NCI-H69 (cell line): Measurements from ENCODE around the gene GFOD1.
A peak's percentile ranks its signal among the peaks of the same experiment; 100 is the strongest.
"Not testable (repeated sequence)": the region's sequence is repeated elsewhere in the genome, so short reads cannot be mapped to it uniquely, and the experiment has no call there.

Source experiments
- DNase-seq: peaks from one replicate; lab custom pipeline; 2025; lab: John Stamatoyannopoulos, UW

GFOD1 gene

DNA sequence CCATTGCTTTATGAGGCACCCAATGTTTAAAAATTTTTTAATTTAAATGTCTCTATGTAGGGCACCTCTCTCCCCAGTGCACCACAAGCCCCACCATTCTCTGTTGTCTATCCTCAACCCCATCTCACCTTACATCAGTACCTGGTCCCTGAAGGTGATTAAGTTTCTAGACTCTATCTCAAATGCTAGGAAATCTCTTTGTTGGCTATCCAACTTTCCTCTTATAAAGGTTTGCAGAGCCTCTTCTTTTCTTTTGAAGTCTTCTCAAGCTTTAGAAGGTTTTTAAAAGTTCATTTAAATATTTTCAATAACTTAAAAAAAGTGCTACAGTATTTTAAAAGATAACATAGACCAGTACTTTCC lies 82.5 kb downstream of the GFOD1 start:
- no peak for DNase-seq

DNA sequence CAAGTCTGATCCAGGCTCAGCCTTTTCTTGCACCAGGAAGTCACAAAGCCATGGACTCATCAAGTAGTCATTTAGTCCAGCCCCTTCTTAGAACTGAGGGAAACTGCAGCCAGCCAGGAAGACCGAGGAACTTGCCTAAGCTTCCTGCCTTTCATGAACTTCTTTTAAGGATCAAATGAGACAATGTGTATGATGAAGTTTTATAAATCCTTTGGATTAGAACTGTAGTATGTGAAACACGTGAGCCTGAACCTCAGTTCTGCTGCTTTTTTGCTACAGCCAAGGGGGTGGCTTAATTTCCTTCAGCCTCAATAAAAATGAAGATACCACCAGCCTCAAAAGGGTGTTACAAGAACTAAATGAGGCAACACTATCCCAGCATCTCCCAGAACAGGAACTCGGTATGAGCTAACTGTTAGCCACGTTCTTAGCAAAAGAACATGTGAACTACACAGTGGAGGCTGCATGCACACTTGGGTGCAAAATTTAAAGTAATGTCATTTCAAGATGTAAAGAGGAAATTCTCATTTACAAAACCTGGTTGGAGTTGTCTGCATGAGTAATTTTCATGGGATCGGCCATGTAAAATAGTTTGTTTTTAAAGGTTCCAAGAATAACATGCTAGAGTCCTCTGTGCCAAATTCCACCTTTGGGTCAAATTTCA lies 83.0 kb downstream of the GFOD1 start:
- DNase-seq = no peak

DNA sequence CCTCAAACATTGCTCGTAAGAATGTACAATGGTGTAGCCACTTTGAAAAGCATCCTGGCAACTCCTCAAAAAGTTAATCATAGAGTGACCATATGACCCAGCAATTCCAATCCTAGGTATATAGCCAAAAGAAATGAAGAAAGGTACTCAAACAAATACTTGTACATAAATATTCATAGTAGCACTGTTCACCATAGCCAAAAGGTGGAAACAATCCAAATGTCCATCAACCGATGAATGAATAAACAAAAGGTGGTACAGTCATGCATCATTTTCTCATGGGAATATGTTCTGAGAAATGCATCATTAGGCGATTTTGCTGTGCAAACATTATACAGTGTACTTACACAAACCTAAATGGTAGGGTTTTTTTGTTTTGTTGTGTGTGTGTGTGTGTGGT lies 84.7 kb downstream of the GFOD1 start:
- peak; percentile 59 for DNase-seq

DNA sequence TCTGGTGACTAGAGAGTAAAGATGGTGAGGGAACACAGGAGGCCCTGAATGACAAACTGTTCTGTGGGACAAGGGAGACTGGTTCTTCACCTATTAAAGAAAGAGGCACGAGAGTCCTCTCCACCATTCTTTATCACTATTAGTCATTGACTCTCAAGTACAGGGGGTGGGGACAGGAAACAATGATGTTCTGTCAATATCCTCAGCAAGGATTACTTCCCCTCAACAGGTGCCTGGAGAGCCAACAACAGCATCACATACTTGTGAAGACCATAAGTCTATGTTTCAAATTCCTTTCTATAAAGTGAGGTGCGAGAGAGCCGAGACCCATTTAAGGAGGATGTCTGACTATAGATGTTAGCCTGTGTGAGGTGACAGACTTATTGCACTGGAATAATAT lies 86.6 kb downstream of the GFOD1 start:
- no peak for DNase-seq

DNA sequence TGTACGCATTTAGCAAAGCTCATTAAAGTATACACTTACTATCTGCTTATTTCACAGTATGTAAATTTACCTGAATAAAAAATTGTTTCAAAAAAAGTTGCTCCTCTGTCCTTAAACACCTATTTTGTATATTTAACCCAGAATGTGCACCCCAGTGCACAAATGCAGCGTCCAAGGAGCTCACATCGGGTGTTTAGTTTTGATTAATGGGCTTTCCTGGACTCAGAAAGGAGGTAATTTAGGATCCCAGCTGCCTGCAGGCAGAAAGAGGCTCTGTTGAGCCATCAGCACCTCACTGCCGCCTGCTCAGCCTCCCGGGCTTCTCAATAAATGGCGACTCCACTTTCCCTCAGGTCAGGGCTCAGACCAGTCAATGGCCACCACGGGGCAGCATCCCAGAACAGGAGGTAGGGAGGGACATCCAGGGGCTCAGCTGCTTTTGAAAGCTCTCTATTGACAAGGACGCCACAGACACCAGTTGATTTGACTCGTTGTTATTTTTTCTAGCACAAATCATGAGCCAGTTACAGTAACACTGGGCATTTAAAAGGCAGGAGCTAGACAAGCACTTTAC lies 88.9 kb downstream of the GFOD1 start:
- peak; percentile 90 for DNase-seq

DNA sequence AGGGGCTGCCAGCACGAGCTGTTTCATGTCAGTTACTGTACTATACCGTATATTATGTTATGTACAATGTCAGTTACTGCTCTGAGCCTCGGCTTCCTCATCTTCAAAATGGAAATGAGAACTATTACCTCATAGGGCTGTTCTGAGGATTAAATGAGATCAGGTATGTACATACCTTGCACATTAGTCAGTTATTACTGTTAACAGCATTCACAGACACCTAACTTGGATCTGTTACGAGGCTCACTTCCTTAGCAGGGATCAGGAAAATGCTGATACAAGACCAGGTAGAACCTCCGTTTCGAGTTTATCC lies 89.4 kb downstream of the GFOD1 start:
- peak; percentile 40 for DNase-seq

DNA sequence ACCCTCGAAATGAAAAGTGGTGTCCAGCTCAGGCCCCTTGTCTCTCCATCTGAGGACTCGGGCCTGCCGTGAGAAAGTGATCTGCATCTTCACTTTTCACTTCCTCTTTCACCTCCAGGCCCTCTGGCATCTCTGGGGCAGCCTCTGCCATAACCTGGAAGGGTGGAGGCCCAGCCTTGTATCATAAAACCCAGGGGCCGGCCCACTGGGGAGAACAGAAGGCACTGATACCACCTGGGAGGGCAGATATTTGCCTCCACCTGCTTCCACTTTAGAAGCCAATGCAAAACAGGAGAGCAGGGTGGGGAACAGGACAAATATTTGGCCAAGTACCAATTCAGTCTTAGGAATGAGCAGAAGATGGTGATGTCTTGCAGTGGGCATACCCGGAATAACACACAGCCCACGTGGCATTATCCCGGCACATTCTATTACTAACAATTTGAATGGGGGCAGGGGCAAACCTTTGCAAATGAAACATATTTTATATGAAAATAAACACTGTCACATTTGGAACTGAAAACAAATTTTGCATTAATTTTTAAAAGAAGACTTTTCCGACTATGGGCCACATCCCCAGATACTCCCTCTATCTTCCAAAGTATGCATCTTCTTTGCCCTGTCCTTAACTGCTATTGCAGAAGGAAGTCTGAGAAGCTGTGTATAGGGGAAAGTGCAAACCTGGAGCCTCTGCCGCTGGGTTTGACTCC lies 89.9 kb downstream of the GFOD1 start:
- peak; percentile 87 for DNase-seq

DNA sequence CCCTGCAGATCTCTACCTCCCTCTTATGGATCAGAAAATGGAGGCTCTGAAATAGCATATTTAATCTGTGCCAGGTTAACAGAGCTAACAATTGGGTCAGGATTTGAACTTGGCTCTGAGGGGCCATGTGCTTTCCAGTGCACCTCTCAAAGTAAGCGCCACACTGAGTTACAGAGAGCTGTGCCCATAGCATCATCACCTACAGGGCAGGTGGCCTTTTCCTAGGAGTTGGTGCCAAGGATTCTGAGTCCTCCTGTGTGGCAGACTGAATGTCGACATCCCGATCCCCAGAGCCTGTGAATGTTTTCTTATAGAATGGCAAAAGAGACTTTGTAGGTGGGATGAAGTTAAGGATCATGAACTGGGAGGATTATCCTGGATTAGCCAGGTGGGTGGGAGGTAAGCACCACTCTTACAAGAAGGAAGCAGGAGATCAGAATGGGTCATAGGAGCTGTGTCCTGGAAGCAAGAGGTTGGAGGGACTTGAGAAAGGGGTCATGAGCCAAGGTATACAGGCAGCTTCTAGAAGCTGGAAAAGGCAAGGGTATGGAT lies 91.1 kb downstream of the GFOD1 start:
- no peak for DNase-seq

DNA sequence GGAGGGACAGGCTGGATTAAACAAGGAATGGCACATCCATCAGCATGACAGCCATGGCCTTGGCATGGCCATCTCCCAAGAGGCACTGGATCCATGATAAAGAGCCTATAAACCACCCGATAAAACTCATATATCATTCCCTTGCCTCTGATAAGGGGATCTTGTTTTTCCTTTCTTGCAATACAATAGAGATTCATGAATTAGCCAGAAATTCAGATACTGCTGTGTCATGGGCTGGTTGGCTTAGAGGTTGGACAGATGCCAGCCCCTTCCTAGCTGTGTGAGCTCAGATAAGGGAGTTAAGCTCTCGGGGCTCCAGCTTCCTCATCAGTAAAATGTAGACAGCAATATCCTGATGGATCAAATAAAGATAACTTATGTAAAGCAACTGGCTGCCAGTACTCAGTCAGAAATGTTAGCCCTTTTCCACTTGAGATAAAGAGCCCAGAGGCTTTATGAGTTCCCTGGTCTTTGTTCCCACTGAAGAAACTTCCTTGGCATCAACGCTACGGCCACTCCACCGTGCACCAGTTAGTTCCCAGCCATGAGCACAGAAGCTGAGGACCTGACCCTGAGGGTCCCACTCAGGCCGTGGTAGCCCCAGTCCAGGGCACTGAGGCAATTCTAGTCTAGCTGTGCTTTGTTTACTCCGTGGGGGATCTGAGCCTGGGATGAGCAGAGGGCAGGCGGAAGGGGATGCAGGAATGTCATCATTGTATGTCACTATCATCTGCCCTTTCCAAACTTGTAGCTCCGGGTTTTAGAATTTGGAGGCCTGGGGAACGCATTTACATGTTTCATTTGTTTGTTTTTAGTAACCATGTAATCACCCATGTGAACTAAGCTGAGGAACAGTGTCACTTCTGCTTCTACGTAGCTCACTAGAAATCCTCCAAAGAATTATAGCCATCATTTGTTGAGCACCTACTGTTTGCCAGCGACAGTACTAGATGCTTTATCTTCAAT lies 91.8 kb downstream of the GFOD1 start:
- DNase-seq = peak; percentile 46

DNA sequence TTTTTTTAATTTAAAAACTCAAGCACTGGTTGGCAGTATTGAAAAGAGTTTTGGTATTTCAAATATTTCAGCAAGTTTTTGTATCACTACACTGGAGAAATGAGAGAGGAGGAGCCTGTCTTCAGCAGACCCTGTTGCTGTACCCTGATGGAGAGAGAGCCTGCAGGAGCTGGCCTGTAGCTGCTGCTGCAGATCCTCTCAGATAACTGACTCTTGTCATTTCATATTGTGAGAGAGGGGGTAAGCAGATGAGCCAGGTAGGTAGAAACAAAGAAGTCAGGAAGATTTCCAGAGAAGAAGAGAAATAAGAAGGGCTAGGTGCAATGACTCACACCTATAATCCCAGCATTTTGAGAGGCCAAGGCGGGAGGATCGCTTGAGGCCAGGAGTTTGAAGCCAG lies 94.9 kb downstream of the GFOD1 start:
- DNase-seq = no peak

DNA sequence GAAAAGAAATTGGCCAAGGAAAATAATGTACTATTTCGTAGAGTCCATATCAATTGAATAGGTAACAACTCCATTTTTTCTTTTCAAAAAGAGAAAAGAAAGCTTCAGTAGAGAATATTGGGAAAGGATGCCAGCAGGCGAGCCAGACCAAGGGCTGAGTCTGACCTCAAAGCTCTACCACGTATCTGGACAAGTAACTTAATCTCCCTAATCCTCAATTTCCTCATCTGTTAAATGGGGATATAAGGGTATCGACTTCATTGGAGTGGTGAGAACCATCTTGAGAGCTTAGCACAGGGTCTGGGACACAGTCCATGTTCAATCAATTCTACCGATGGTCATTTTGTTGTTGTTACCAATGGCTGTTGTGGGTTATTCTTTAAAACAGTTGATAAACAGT lies 95.9 kb downstream of the GFOD1 start:
- no peak for DNase-seq

DNA sequence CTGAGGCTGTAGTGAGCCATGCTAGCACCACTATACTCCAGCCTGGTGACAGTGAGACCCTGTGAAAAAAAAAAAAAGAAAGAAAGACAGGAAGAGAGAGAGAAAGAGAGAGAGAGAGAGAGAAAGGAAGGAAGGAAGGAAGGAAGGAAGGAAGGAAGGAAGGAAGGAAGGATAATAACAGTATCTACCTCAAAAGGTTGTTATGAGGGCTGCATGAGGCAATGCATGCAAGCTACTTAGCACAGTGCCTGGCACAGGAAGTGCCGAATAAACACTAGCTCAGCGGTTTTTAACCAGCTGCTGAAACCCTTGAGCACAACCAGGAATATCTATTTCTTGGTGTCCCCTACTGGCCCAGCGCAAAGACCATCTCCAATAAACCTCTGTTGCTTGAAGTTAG lies 96.7 kb downstream of the GFOD1 start:
- no peak for DNase-seq

DNA sequence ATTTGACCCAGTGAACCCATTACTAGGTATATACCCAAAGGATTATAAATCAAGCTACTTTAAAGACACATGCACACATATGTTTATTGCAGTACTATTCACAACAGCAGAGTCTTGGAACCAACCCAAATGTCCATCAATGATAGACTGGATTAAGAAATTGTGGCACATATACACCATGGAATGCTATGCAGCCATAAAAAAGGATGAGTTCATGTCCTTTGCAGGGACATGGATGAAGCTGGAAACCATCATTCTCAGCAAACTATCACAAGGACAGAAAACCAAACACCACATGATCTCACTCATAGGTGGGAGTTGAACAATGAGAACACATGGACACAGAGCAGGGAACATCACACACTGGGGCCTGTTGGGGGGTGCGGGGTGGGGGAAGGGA lies 98.2 kb downstream of the GFOD1 start:
- DNase-seq = not testable (repeated sequence)

DNA sequence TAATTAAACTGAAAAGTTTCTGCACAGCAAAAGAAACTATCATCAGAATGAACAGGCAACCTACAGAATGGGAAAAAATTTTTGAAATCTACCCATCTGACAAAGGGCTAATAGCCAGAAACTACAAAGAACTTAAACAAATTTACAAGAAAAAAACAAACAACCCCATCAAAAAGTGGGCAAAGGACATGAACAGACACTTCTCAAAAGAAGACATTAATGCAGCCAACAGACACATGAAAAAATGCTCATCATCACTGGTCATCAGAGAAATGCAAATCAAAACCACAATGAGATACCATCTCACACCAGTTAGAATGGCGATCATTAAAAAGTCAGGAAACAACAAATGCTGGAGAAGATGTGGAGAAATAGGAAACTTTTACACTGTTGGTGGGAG lies 98.6 kb downstream of the GFOD1 start:
- DNase-seq = not testable (repeated sequence)

DNA sequence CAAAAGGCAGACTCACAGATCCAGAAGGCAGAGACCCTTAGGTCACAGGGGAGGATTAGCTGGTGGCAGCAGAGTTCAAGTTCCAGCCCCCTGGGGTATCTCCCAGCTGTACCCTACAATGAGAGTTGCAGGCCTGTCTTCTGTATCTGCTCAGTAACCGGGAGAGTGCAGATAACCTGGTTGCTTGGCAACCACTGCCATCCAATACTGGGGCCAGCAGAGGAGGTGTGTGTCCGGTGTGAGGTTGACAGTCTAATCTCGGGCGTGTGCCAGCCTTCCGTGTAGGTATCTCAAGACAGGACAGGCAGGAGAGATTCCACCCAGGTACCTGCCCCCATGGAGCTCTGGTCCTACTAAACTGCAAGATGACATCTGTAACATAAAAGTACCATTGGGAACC lies 102.4 kb downstream of the GFOD1 start:
- DNase-seq = peak; percentile 32

DNA sequence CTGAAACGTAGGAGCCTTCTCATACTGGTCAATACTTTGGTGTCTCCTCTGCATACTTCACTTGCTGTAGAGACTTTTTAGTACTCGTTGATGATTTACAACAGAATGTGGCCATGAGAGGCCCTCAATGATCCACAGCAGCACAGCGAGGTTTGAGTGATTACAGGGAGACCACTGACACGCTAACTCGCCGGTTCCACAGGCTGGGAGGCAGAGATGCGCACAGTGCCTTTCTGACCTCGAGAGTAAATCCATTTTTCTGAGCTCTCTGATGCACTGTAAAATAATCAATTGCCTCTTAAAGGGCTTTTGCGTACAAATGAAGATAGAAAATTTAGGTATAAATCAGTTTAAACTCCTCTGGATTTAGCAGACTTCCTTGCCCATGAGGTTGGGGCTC lies 102.9 kb downstream of the GFOD1 start:
- DNase-seq = no peak

DNA sequence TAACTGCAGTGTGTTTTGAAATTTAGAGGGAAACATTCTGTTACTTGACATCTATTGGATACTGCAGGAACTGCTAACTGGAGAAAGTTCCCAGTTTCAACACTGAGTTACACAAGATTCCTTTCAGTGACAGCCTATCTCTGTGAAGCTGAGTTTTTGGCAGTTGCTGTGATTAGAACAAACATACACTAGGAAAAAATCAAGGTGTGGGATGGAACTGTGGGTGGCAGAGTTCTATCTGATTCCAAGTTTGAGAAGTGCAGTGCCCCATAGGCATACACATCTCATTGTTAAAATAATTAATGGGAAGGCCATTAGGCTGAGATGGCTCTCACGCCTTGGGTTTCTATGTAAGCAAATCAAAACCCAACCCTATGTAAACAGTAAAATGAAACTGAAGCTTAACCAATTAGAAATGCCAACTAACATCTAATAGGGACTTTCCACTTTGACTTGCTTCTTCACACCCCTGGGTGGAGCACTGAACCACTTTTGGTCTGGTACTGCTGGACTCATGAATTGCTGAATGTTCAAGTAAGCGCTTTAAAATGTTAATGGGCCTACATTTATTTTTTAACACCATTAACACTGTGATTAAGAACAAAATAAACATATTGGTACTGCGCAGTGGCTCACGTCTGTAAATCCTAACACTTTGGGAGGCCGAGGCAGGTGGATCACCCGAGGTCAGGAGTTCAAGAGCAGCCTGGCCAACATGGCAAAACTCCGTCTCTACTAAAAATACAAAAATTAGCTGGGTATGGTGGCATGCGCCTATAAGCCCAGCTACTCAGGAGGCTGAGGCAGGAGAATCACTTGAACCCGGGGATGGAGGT lies 103.9 kb downstream of the GFOD1 start:
- peak; percentile 89 for DNase-seq

DNA sequence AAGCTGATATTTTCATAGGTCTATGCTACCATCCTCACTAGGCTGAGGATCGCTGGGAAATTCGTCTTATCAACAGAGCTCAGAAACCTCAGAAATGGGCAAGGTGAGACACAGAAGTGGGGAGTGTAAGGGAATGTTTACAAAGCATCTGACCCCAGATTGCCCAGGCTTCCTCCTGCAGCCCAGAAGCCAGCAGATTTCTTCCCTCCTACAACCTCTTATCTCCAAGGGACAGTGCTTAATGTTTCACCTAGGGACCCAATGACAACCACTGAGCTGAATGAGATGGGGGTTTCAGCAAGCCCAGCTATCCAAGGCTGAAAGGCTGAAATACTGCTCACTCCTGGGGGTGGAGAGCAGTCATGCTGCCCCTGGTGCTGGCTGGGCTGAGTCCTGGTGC lies 106.6 kb downstream of the GFOD1 start:
- DNase-seq = no peak

DNA sequence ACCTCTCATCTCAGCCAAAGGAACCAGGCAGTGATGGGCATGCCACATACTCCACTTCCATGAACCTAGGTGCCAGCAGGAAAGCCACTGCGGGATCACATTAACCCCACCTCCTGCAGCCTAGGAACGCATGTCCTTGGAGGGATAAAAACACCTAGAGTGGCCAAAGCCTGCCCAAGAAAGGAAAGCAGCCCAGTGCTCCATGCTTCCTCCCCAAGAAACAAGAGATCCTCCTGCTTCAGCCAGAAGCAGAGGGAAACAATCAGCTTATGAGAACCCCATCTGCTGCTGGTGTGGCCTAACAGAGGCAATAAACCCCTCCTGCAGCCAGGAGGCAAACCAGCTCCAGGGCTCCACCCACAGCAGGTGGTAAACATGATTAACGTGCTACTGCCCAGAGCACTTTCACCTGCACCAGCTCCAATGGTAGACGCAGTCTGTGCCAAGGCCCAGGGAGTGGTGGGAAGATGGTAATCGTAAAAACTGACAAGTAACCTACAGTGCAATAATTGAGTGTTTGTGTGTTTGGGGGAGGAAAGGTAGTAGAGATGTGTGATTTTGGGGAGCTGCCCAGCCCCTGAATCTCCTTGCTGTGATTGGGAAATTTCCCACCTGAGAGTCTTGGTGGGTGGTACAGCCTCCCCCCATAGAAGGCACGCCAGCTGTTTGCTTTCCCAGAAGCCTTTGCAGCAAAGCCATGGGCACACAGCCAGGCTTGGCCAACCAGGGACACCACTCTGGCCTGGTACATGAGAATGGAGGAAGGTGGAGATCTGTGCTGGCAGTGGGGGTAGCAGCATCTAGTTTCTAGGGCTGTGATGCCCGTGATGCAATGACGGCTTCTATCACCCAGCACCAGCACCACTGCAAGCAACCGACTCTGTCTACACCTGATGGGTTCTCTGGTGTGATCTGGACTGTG lies 108.5 kb downstream of the GFOD1 start:
- peak; percentile 99 for DNase-seq

DNA sequence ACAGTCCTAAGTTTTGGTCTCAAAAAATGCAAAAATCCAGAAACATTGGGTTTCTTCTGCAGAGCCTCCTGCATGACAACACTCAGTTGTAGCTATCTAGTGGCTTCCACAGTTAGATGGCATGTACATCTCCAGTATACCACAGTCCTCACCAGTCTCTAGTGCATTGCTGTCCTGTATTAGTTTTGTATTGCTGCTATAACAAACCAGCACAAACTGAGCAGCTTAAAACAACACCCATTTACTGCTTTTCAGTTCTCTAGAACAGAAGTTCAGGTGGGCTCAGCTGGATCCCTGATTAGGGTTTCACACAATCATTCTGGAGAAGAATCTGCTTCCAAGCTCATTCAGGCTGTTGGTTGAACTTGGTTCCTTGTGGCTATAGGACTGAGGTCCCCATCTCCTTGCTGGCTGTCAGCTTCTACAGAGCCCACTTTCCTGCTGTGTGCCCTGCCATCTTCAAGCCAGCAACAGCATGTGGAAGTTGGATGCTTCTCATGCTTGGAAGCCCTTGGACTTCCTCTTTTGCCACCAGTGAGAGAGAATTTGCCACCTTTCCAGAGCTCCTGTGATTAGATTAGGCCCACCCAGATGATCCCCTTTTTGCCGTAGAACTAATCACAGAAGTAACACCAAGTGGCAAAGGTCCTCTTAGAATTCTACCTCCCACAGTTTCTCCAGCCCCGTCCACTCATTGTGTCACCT lies 110.2 kb downstream of the GFOD1 start:
- no peak for DNase-seq
